Stomach (tissue), 4 donors: ENCODE data around the gene STIM1.

Experiments used
- POLR2A ChIP-seq, 4 donors: fragments of 450-650 bp; IDR thresholded peaks; one replicate each; pipeline ENCODE4 v1.6.1; 2016; ENCODE audit warnings: antibody characterized with exemption in 4 of 4, control low read depth in 2 of 4, mild to moderate bottlenecking in 1 of 4, moderate library complexity in 1 of 4
- TF ChIP-seq, protein P1 (sequence below), 7 experiments: fragments of 450-650 bp in 4 of 7; fragments of 200-600 bp in 3 of 7; sonication (generic) in 3 of 7; IDR thresholded peaks; one replicate each; pipeline ENCODE4 v1.5.1; 2016 to 2019; ENCODE audit warnings: antibody characterized with exemption in 7 of 7, control low read depth in 2 of 7, mild to moderate bottlenecking in 1 of 7

DNA sequence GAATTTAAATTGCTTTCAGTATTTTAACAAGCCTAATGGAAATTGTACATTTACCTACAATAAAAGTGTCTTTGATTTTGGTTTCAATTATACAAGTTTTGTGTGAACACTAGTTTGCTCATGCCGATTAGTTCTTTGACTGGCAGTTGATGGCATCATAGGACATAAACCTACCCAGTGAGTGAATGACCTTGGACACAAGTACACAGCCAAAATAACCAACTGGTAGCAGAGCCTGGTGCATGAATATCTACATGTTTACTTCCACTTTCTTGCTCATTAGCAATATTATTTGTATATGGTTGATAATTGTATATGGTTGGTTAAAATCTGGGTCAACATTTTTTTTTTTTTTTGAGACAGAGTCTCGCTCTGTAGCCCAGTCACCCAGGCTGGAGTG is 37.8 kb downstream of the STIM1 start:
- no peak for TF ChIP-seq POLR2A (IDR thresholded peaks at IDR 0.05)
- TF ChIP-seq, protein P1, sequence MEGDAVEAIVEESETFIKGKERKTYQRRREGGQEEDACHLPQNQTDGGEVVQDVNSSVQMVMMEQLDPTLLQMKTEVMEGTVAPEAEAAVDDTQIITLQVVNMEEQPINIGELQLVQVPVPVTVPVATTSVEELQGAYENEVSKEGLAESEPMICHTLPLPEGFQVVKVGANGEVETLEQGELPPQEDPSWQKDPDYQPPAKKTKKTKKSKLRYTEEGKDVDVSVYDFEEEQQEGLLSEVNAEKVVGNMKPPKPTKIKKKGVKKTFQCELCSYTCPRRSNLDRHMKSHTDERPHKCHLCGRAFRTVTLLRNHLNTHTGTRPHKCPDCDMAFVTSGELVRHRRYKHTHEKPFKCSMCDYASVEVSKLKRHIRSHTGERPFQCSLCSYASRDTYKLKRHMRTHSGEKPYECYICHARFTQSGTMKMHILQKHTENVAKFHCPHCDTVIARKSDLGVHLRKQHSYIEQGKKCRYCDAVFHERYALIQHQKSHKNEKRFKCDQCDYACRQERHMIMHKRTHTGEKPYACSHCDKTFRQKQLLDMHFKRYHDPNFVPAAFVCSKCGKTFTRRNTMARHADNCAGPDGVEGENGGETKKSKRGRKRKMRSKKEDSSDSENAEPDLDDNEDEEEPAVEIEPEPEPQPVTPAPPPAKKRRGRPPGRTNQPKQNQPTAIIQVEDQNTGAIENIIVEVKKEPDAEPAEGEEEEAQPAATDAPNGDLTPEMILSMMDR (IDR thresholded peaks at IDR 0.05): no peak
